Activated CD4-positive, alpha-beta T cell treated with anti-CD3 and anti-CD28 coated beads, Interleukin-2, amount 10 ng/mL, durations not matched to agents 24 days and 14 days (primary cell): ENCODE data around the gene SIM1. TPM values are rescaled to one million over a fixed set of nuclear protein-coding genes. Genes with fewer than 3 reads are reported as not detected.

Experiments used
- DNase-seq: peaks from one replicate; pipeline ENCODE4 v3.0.0; 2022
- H3K27ac Mint-ChIP-seq: one replicate; pipeline ENCODE4 v1.8.0; 2022; ENCODE audit warnings: mild to moderate bottlenecking, mixed read lengths
- H3K27me3 Mint-ChIP-seq: one replicate; pipeline ENCODE4 v1.8.0; 2022; ENCODE audit warnings: mixed read lengths
- H3K36me3 Mint-ChIP-seq: one replicate; pipeline ENCODE4 v1.8.0; 2022; ENCODE audit warnings: low read depth, mild to moderate bottlenecking, mixed read lengths
- H3K4me1 Mint-ChIP-seq: one replicate; pipeline ENCODE4 v1.8.0; 2021; ENCODE audit warnings: mixed read lengths
- H3K4me3 Mint-ChIP-seq: one replicate; pipeline ENCODE4 v1.8.0; 2022; ENCODE audit warnings: mild to moderate bottlenecking, moderate library complexity, mixed read lengths
- H3K9me3 Mint-ChIP-seq: one replicate; pipeline ENCODE4 v1.8.0; 2021; ENCODE audit warnings: mixed read lengths
- intact Hi-C: fragments of 100-400 bp; cut with micrococcal nuclease; formaldehyde crosslinking; loops from one replicate; pipeline ENCODE4 v1.15.1; 2023
- total RNA-seq: library from RNA; stranded (reverse); gene quantifications from 2 replicates; pipeline ENCODE4 v1.2.3, GENCODE V29; 2022

Gene SIM1
- total RNA-seq, 1 donor from 2014 or later = not detected

DNA sequence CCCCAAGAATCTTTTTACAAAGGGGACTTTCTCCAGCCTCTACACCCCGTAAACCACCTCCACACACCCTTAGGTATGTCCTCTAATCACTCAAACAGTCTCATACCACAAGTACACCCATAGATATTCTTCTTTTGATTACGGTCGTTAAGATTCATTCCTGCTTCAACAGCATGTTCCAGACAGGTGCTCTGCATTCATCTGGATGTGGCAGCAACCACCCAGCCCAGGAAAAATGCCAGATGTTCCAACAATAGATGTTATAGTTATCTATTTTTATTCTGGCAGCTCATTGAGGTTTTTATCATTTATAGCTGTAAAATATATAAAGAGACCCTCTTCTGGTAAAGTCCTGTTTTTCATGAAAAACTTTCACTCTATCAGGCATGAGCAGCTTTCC lies 60.7 kb downstream of the SIM1 start:
- no peak for DNase-seq
- intact Hi-C loops = no loop called here
- H3K27me3 Mint-ChIP-seq = peaks cover 8% of the 10 kb centered on the region
- H3K4me1 Mint-ChIP-seq = no peaks in the 10 kb centered on the region
- H3K4me3 Mint-ChIP-seq = no peak overlapping the region
- no peaks in the 10 kb centered on the region for H3K36me3 Mint-ChIP-seq
- H3K27ac Mint-ChIP-seq = no peak overlapping the region
- H3K9me3 Mint-ChIP-seq = no peaks in the 10 kb centered on the region

DNA sequence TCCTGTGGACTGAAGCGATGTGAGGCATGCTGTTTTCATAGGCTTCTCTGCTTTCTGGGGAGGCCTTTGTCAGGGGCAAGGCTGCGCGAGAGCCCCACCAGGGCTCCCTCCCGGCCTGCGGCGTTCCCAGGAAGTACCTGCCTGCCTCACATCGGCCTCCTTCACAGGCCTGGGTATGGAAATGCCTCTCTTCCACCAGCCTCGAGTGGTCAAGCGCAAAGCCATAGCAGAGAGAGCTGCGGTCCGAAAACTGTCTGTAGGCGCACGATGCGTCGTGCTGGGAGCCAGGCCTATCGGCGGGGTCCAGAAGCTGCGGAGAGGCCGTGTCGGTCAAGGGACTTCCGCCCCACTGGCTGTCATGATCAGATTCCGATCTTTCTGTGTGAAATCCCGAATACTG lies 71.2 kb downstream of the SIM1 start:
- H3K4me3 Mint-ChIP-seq = no peak overlapping the region
- intact Hi-C loops = no loop called here
- DNase-seq = no peak
- H3K4me1 Mint-ChIP-seq = no peaks in the 10 kb centered on the region
- no peak overlapping the region for H3K27ac Mint-ChIP-seq
- H3K9me3 Mint-ChIP-seq = no peaks in the 10 kb centered on the region
- H3K36me3 Mint-ChIP-seq = no peaks in the 10 kb centered on the region
- peaks cover 2% of the 10 kb centered on the region for H3K27me3 Mint-ChIP-seq

DNA sequence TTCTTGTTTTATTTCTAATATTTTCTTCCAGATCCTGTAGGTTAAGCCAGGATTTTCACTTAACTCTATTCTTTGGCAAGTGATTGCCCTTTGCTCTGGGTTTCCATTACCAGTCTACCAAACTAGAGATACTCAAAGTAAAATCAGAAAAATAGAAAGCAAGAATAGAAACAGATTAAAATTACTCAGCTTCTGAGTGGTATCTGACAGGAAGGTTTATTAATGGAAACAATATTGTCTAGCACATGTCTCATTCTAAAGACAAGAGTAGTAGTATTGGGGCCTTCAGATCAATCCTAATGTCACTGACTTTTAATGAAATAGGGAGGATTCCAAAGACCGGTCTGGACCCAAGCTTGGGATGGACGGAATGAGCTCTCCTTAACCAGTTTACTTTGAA lies 72.3 kb downstream of the SIM1 start:
- intact Hi-C loops = no loop called here
- no peaks in the 10 kb centered on the region for H3K4me1 Mint-ChIP-seq
- H3K36me3 Mint-ChIP-seq = no peaks in the 10 kb centered on the region
- no peak overlapping the region for H3K27ac Mint-ChIP-seq
- H3K9me3 Mint-ChIP-seq = no peaks in the 10 kb centered on the region
- no peak overlapping the region for H3K4me3 Mint-ChIP-seq
- no peaks in the 10 kb centered on the region for H3K27me3 Mint-ChIP-seq
- no peak for DNase-seq

DNA sequence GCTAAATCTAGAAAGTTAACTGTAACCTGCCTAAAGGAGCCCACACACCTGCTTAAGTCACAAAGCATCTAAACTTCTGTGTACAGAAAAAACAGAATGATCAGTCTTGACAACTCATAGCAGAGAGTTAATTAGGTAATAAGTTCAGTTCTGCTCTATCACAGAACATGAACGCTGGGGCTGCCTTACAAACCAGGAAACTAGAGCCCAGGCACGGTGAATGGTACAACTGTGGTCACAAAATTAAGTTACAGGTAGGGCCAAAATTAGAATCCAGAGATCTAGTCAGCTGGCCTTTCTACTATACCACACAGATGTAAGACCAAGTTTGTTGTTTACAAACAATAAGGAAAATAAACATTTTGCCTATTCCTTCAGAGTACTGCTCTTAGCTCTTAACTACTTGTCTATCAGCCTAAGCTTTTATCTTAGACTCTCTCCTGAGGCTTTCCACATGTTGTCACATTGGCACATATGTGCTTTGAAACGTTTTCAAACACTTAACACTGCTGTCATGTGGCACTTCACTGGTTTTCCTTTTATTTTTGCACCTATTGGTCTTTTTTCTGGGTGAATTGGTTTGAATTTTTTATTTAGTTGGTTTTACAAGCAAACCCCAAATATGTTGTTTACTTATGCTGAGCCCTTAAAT lies 75.7 kb downstream of the SIM1 start:
- Mint-ChIP-seq H3K4me3 (no peak overlapping the region), H3K36me3 (no peaks in the 10 kb centered on the region), H3K9me3 (no peaks in the 10 kb centered on the region), H3K4me1 (no peaks in the 10 kb centered on the region), H3K27ac (no peak overlapping the region), H3K27me3 (peaks cover 3% of the 10 kb centered on the region)
- DNase-seq = no peak
- intact Hi-C loops = no loop called here

DNA sequence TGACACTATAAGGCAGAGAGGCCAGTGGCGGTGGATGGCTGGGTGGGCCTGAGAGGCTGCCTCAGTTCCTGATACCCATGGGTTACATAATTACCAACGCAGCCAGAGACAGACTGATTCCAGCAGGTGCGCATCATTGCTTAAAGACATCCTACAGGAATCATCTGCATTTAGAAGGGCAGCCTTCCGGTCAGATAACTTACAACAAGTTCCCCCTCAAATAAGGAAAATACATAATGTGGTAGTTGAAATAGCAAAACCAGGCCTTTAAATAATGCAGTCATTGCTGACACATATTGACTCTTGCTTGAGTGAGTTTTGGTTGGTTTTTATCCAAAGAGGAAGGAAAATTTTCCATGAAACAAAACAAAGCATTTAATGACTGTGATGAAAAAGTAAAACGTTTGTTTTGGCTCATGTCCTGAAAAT lies 81.9 kb downstream of the SIM1 start:
- Mint-ChIP-seq H3K27ac (no peak overlapping the region), H3K36me3 (no peaks in the 10 kb centered on the region), H3K4me1 (no peaks in the 10 kb centered on the region), H3K27me3 (peaks cover 3% of the 10 kb centered on the region), H3K4me3 (no peak overlapping the region), H3K9me3 (no peaks in the 10 kb centered on the region)
- no peak for DNase-seq
- intact Hi-C loops = no loop called here

DNA sequence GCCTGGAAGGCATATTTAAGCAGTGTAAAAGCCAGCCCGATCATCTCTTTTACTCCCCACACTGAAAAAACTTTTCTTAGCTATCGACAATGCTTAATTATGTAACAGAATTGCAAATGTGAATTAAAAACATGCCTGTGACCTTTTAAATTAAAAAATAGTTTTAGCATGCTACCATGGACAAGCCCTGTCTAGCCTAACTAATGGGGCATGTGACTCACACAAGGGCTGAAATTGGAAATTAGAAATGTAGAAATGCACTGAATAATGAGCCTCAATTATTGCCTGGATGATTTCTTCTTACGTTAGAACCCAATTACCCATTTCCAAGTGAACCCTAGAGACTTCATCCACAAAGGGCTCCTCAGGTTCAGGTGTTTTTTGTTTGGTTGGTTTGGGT lies 82.7 kb downstream of the SIM1 start:
- Mint-ChIP-seq H3K36me3 (no peaks in the 10 kb centered on the region), H3K4me1 (no peaks in the 10 kb centered on the region), H3K9me3 (no peaks in the 10 kb centered on the region), H3K4me3 (no peak overlapping the region), H3K27me3 (peaks cover 4% of the 10 kb centered on the region), H3K27ac (no peak overlapping the region)
- intact Hi-C loops = no loop called here
- no peak for DNase-seq

DNA sequence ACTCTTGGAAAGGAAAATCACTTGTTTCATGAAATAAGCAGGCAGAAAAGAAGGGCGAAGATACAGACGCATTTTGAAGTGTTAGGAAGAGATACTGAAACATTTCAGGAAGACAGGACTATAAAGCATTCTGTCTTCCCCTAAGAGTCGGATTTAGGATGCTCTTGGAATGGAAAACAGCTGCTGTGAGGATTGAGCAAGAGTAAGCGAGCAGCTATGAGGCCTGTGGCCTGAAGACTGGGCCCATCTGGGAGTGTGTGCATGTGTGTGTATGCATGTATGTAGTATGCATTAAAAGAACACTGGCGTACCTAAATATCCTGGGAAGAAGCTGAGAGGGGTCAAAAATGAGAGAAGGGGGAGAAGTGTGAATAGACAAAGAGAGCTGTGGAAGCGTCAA lies 83.6 kb downstream of the SIM1 start:
- DNase-seq = no peak
- Mint-ChIP-seq H3K4me3 (no peak overlapping the region), H3K36me3 (no peaks in the 10 kb centered on the region), H3K27me3 (peaks cover 2% of the 10 kb centered on the region), H3K4me1 (no peaks in the 10 kb centered on the region), H3K9me3 (no peaks in the 10 kb centered on the region), H3K27ac (no peak overlapping the region)
- intact Hi-C loops = no loop called here

DNA sequence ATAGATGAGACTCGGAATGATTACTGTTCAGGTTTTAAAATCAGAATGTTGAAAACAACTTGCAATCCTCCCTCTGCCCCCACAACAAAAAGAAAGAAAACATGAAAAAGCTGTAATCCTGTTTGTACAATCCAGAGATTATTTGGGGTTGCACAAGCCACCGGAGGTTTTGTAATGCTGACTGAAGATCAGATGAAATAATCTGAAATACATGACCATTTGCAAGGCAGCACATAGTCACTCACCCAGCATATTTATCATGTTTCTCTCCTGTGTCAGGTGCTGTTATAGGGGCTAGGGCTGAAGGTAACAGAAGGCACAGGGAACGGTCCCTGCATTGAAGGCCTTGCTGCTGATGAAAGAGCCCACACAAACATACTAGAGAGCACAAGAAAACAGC lies 85.3 kb downstream of the SIM1 start:
- DNase-seq = no peak

DNA sequence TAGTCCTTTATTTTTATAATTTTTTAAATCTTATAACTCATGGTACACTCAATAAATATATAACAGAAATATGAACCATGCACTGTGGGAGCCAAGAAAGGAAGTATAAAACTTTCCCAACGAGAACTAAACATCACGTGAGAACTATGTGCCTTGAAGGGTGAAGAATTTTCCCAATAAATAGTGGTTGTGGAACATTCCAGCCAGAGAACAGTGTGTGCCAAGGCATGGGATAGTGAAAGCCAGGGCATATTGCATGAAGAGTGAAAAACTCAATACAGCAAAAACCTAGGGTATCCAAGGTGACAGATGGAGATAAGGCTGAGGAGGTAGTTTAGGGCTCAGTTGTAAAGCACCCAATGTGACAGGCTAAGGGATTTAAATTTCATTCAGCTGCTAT lies 86.1 kb downstream of the SIM1 start:
- Mint-ChIP-seq H3K4me3 (no peak overlapping the region), H3K4me1 (no peaks in the 10 kb centered on the region), H3K36me3 (no peaks in the 10 kb centered on the region), H3K27ac (no peak overlapping the region), H3K27me3 (peaks cover 2% of the 10 kb centered on the region), H3K9me3 (no peaks in the 10 kb centered on the region)
- DNase-seq = no peak
- intact Hi-C loops = no loop called here

More for the DNA sequence above, 85.3 kb downstream of the SIM1 start:
- peaks cover 2% of the 10 kb centered on the region for H3K27me3 Mint-ChIP-seq
- H3K36me3 Mint-ChIP-seq = no peaks in the 10 kb centered on the region
- intact Hi-C loops = no loop called here
- H3K4me3 Mint-ChIP-seq = no peak overlapping the region
- no peaks in the 10 kb centered on the region for H3K9me3 Mint-ChIP-seq
- no peaks in the 10 kb centered on the region for H3K4me1 Mint-ChIP-seq
- H3K27ac Mint-ChIP-seq = no peak overlapping the region

DNA sequence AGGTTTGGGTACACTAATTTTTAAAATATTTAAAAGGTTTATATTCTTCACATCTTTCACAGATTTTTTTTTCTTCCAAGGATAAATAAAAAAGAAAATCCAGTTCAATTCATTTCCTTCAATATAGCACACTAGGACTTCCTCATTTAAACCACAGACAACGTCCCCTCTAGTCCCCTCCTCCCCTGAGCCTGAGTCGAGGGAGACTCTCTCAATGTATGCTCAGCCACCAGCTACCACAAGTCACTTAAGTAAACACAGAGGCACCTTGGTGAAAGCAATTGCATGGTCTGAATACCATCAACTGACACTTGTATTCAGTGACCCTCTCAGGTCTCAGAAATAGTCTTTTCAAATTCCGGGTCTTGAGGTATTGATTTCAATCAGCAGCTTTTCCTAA lies 88.6 kb downstream of the SIM1 start:
- Mint-ChIP-seq H3K9me3 (no peaks in the 10 kb centered on the region), H3K27ac (no peak overlapping the region), H3K4me3 (no peak overlapping the region), H3K36me3 (no peaks in the 10 kb centered on the region), H3K27me3 (peaks cover 2% of the 10 kb centered on the region), H3K4me1 (no peaks in the 10 kb centered on the region)
- DNase-seq = no peak
- intact Hi-C loops = no loop called here

DNA sequence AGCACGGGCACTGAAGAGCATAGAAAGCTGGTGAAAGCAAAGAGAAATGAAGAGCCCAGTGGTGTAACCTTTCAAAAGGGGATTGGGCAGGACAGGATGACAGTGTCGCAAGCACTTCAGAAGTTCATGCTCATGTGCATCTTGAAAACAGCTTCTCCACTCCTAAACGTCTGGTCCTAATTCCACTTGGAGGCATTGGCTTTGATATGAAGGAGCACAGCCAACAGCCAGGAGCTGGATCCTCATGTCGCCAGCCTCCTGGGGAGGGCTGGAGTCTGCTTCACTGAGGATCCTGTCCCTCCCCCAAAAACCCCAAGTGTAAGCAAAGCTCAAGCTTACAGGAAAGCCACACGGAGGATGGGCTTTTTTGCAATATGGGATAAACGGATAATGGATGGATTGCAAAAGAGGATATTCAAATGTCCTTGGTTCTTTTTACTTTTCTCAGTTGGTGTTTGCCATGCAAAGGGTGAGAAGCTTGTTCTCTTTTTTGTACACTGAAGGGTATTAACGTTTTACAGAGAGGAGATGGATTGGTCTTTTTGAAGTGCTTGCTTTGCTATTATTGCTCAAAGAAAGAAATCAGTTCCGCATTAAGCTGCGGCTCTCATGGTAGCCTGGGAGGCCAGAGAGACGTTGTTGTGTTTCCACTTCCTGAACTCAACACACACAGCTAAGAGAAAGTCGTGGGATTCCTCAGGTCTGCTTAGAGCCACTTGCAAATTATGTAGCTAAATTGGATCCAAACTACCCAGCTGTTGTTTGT lies 92.2 kb downstream of the SIM1 start:
- DNase-seq = no peak
- Mint-ChIP-seq H3K4me3 (no peak overlapping the region), H3K27me3 (peaks cover 2% of the 10 kb centered on the region), H3K27ac (no peak overlapping the region), H3K9me3 (no peaks in the 10 kb centered on the region), H3K4me1 (no peaks in the 10 kb centered on the region), H3K36me3 (no peaks in the 10 kb centered on the region)
- intact Hi-C loops = no loop called here

DNA sequence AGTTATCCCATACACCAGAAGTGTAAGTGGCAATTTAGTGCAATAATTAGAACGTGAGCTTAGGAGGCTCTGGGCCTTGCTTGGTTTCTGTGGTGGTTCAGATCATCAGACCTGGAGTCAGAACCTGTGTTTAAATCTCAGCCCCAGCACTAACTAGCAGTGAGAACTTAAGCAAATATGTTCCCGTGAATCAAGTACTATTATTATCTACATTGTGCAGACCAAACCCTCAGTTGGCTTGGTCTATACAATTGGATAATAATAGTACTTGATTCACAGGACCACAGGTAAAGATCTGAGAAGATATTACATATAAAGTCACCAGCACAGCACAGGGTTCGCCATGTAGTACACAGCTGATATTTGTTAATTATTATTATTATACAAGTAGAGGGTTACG lies 93.1 kb downstream of the SIM1 start:
- intact Hi-C loops = no loop called here
- no peak overlapping the region for H3K4me3 Mint-ChIP-seq
- H3K36me3 Mint-ChIP-seq = no peaks in the 10 kb centered on the region
- H3K4me1 Mint-ChIP-seq = no peaks in the 10 kb centered on the region
- no peaks in the 10 kb centered on the region for H3K9me3 Mint-ChIP-seq
- no peak overlapping the region for H3K27ac Mint-ChIP-seq
- H3K27me3 Mint-ChIP-seq = no peaks in the 10 kb centered on the region
- DNase-seq = no peak

DNA sequence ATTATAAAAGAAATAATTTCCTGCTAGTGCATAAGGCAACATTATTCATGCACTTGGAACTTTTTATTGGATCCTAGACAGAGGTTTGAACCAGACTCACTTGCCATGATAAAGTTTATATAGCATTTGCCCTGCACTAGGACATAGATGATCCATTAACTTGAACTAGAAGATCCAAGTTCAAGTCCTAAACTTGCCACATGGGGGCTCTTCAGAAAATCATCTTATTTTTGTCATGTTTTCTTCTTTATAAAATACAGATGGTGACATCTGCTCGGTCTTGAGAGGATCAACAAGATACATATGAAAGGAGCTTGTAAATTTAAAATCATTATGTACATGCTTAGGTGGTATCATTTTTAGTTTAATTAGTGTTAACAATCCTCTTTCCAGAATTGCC lies 94.5 kb downstream of the SIM1 start:
- intact Hi-C loops = no loop called here
- DNase-seq = no peak
- Mint-ChIP-seq H3K27ac (no peak overlapping the region), H3K4me1 (no peaks in the 10 kb centered on the region), H3K4me3 (no peak overlapping the region), H3K9me3 (no peaks in the 10 kb centered on the region), H3K27me3 (no peaks in the 10 kb centered on the region), H3K36me3 (no peaks in the 10 kb centered on the region)

DNA sequence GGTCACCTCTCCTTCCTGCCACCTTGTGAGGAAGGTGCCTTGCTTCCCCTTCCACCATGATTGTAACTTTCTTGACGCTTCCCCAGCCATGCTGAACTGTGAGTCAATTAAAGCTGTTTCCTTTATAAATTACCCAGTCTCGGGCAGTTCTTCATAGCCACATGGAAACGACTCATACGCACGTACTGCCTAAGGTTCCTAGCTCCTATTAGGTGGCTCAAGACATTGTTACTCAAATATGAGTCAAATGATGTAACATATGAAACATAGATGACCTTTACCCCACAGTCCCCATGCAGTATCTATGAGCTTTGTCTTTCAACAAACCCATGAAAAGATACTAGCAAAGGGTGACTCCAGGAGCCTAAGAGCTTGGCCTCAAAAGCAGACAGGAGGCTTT lies 98.3 kb downstream of the SIM1 start:
- H3K9me3 Mint-ChIP-seq = no peaks in the 10 kb centered on the region

DNA sequence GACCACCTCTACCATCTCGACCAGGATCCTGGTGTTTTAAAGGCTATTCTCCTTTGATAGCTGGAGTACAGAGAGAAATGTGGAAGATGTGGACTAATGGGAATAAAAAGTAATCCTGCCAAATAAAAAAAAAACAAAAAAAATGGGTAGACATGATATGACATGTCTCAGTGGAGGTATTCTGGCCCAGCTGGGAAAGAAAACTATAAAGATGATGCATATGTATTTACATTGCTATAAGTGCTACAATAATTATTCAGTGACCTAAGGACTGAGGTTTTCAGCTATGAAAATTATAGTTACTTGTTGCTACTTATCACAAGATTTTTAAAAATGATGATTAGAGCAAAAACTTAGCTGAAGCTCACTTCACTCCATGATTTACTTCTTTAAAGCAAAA lies 101.1 kb downstream of the SIM1 start:
- H3K4me3 Mint-ChIP-seq = no peak overlapping the region
- intact Hi-C loops = no loop called here
- no peaks in the 10 kb centered on the region for H3K36me3 Mint-ChIP-seq
- H3K9me3 Mint-ChIP-seq = no peaks in the 10 kb centered on the region
- H3K27me3 Mint-ChIP-seq = no peaks in the 10 kb centered on the region
- H3K27ac Mint-ChIP-seq = no peak overlapping the region
- no peak for DNase-seq
- no peaks in the 10 kb centered on the region for H3K4me1 Mint-ChIP-seq

More for the DNA sequence above, 98.3 kb downstream of the SIM1 start:
- no peak overlapping the region for H3K27ac Mint-ChIP-seq
- no peaks in the 10 kb centered on the region for H3K36me3 Mint-ChIP-seq
- no peak for DNase-seq
- no peak overlapping the region for H3K4me3 Mint-ChIP-seq
- no peaks in the 10 kb centered on the region for H3K4me1 Mint-ChIP-seq
- H3K27me3 Mint-ChIP-seq = no peaks in the 10 kb centered on the region
- intact Hi-C loops = no loop called here
